ENCODE data around the gene TP53I11. TPM values are rescaled to one million over a fixed set of nuclear protein-coding genes. Genes with fewer than 3 reads are reported as not detected.

The TP53I11 gene
- total and polyA plus RNA-seq, 9 of the 15 experiments (the other 6 are each of a cell fraction or from before 2014, with no cell fraction given), result 0.14 to 2.5 (median 1.2) TPM; not detected in 2

DNA sequence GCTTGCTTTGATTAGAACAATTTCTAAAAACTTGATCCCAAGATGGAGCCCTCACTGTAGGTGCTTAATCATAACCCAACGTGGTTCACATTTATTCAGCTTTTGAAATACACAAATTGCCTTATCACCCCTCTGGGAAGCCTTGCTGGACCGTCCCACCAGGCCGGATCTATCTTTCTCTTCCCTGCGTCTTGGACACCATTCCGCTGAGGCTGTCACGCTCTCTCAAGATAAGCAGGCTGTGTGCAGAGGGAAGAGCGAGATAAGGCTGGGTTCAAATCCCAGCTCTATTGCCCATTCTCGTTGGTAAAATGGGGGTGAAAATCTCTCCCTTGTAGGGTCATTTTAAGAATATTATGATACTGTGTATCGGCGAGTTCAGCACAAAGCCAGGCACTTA is 20.5 kb upstream of the TP53I11 start:
- H3K79me2 ChIP-seq (ENCODE audit: control insufficient read depth, insufficient read depth, low read length), result no peaks in the 10 kb centered on the region
- no peaks in the 10 kb centered on the region for H3K9me3 ChIP-seq (replicated peaks; ENCODE audit: control insufficient read depth, insufficient read depth, low read depth, low read length)
- peak; percentile 61 for ATAC-seq
- ChIA-PET CTCF (ENCODE audit: low intra/inter-chr PET ratio) (no interaction called here), POLR2A (interaction anchor here (0.8 to 1.0 kb wide), 2 partner anchors 12 to 16 kb away, joined by 3 to 4 read pairs; no protein-coding TSS in a partner anchor)
- H3K9ac ChIP-seq (ENCODE audit: insufficient read depth in 1 of 2, low read depth in 2 of 2, low read length in 2 of 2), result no peak overlapping the region
- H3K4me3 ChIP-seq, result no peak overlapping the region
- H4K20me1 ChIP-seq (replicated peaks; ENCODE audit: control insufficient read depth, insufficient read depth, low read length), result peaks cover 19% of the 10 kb centered on the region; the same call in 1 of the 2 replicates
- no TSS peak for BruUV-seq (replicated peaks)
- FAIRE-seq, result no peak
- H3K9me1 ChIP-seq (ENCODE audit: control insufficient read depth, insufficient read depth, low read length), result no peaks in the 10 kb centered on the region
- no peak overlapping the region for H3K4me2 ChIP-seq (ENCODE audit: insufficient read depth, low read length)
- H3K27ac ChIP-seq (ENCODE audit: extremely low read depth, low read depth, low read length), result no peak overlapping the region
- in situ Hi-C loops (cut with MboI) (no loop called here), intact Hi-C loops (cut with micrococcal nuclease) (no loop called here)
- DNase-seq (ENCODE audit: extremely low read depth in 1 of 4, low spot score in 3 of 4), result peak; percentile 23 to 59 (median 33)
- H2AFZ ChIP-seq (ENCODE audit: low read depth, low read length), result no peak overlapping the region
- no peaks in the 10 kb centered on the region for H3K36me3 ChIP-seq (ENCODE audit: control insufficient read depth, insufficient read depth, low read length)
- WGBS (ENCODE audit: insufficient coverage, low coverage, missing lambda C conversion rate), result 0% methylated on average over 10 of the region's 10 CpGs
- peaks cover 0 to 7% of the 10 kb centered on the region in 2 experiments; a peak in 1 of 5 replicates for H3K4me1 ChIP-seq (replicated peaks in 1 of 2; ENCODE audit: control insufficient read depth in 2 of 2, insufficient read depth in 2 of 2, low read length in 2 of 2)
- peaks cover 0 to 64% of the 10 kb centered on the region in 2 experiments; a peak in 4 of 5 replicates for H3K27me3 ChIP-seq (ENCODE audit: control insufficient read depth in 2 of 2, insufficient read depth in 2 of 2, low read length in 2 of 2)
- peak; percentile 94 for TF ChIP-seq GATA2 (CRISPR knock-in tag; IDR thresholded peaks at IDR 0.05)
- no peak for TF ChIP-seq PURB (CRISPR knock-in tag; IDR thresholded peaks at IDR 0.05; ENCODE audit: low read depth)
- TF ChIP-seq PKNOX1 (IDR thresholded peaks at IDR 0.05), result peak; percentile 10; the same call in 1 of the 2 replicates
- TF ChIP-seq NCOR1 (IDR thresholded peaks at IDR 0.05), result peak; percentile 74
- no peak for TF ChIP-seq ZNF644 (tag; IDR thresholded peaks at IDR 0.05; ENCODE audit: low read depth)
- TF ChIP-seq, protein P1, sequence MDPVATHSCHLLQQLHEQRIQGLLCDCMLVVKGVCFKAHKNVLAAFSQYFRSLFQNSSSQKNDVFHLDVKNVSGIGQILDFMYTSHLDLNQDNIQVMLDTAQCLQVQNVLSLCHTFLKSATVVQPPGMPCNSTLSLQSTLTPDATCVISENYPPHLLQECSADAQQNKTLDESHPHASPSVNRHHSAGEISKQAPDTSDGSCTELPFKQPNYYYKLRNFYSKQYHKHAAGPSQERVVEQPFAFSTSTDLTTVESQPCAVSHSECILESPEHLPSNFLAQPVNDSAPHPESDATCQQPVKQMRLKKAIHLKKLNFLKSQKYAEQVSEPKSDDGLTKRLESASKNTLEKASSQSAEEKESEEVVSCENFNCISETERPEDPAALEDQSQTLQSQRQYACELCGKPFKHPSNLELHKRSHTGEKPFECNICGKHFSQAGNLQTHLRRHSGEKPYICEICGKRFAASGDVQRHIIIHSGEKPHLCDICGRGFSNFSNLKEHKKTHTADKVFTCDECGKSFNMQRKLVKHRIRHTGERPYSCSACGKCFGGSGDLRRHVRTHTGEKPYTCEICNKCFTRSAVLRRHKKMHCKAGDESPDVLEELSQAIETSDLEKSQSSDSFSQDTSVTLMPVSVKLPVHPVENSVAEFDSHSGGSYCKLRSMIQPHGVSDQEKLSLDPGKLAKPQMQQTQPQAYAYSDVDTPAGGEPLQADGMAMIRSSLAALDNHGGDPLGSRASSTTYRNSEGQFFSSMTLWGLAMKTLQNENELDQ (CRISPR knock-in tag; IDR thresholded peaks at IDR 0.05; ENCODE audit: borderline replicate concordance), result no peak
- TF ChIP-seq ZNF217 (CRISPR knock-in tag; IDR thresholded peaks at IDR 0.05), result no peak
- 0 out of 2 replicates have a peak, but pooled peaks have one; percentile 32 for TF ChIP-seq POLR2AphosphoS5 (IDR thresholded peaks at IDR 0.05; ENCODE audit: control insufficient read depth, insufficient read depth, low read depth, low read length)
- peak; percentile 39 for TF ChIP-seq MEIS2 (IDR thresholded peaks at IDR 0.05; ENCODE audit: partially characterized antibody)
- TF ChIP-seq HCFC1 (IDR thresholded peaks at IDR 0.05; ENCODE audit: low read depth, low read length), result no peak
- TF ChIP-seq, protein P2, sequence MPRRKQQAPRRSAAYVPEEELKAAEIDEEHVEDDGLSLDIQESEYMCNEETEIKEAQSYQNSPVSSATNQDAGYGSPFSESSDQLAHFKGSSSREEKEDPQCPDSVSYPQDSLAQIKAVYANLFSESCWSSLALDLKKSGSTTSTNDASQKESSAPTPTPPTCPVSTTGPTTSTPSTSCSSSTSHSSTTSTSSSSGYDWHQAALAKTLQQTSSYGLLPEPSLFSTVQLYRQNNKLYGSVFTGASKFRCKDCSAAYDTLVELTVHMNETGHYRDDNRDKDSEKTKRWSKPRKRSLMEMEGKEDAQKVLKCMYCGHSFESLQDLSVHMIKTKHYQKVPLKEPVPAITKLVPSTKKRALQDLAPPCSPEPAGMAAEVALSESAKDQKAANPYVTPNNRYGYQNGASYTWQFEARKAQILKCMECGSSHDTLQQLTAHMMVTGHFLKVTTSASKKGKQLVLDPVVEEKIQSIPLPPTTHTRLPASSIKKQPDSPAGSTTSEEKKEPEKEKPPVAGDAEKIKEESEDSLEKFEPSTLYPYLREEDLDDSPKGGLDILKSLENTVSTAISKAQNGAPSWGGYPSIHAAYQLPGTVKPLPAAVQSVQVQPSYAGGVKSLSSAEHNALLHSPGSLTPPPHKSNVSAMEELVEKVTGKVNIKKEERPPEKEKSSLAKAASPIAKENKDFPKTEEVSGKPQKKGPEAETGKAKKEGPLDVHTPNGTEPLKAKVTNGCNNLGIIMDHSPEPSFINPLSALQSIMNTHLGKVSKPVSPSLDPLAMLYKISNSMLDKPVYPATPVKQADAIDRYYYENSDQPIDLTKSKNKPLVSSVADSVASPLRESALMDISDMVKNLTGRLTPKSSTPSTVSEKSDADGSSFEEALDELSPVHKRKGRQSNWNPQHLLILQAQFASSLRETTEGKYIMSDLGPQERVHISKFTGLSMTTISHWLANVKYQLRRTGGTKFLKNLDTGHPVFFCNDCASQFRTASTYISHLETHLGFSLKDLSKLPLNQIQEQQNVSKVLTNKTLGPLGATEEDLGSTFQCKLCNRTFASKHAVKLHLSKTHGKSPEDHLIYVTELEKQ (CRISPR knock-in tag; IDR thresholded peaks at IDR 0.05), result no peak
- peak in 1 of 2 experiments; percentile 84; a peak in 2 of 4 replicates for TF ChIP-seq RCOR1 (IDR thresholded peaks at IDR 0.05; ENCODE audit: borderline replicate concordance in 1 of 2, low read depth in 2 of 2, low read length in 2 of 2)
- TF ChIP-seq ETV5 (CRISPR knock-in tag; IDR thresholded peaks at IDR 0.05; ENCODE audit: low read depth), result peak; percentile 66; the same call in 1 of the 2 replicates
- peak; percentile 41 for TF ChIP-seq FOSL1 (tag; conservative IDR thresholded peaks at IDR 0.05)
- 0 out of 2 replicates have a peak, but pooled peaks have one; percentile 56 for TF ChIP-seq DIDO1 (tag; IDR thresholded peaks at IDR 0.05; ENCODE audit: low read depth)
- peak; percentile 35 to 60; a peak in 3 of 4 replicates for TF ChIP-seq KDM1A (IDR thresholded peaks at IDR 0.05)
- TF ChIP-seq CBFA2T2 (conservative IDR thresholded peaks at IDR 0.05), result peak; percentile 83

All from K562 (cell line).